ENCODE measurements around the gene ACSL3.

Gene ACSL3

DNA sequence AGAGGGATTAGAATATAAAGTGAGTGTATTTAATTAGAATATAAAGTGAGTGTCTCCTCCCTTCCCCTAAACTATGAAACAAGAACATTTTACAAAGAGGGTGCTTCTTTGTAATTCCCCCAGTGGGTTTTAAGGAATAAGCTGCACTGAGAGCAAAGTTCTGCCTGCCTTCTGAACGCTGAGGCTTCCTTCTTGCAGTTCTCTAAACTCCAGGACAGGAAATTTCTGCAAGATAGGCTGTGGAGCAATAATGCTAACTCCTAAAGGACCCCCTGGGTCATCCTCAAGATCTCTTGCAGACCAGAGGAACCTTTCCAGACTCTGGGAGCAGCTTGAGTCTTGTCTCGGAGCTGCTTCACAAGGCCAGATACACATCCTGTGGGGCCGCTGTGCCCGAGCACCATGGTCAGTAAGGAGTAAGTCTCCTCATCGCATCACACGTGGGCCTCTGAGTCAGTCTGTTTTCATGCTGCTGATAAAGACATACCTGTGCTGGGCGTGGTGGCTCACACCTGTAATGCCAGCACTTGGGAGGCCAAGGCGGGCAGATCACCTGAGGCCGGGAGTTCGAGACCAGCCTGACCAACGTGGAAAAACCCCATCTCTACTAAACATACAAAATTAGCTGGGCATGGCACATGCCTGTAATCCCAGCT lies 103.7 kb downstream of the ACSL3 start:
- ATAC-seq, result no peak
- TF ChIP-seq SNAI2 (CRISPR knock-in tag; IDR thresholded peaks at IDR 0.05), result no peak
- no peak for TF ChIP-seq ARNTL (CRISPR knock-in tag; IDR thresholded peaks at IDR 0.05; ENCODE audit: borderline replicate concordance, low read depth)
- TF ChIP-seq RARB (CRISPR knock-in tag; IDR thresholded peaks at IDR 0.05), result no peak
- TF ChIP-seq, protein P1, sequence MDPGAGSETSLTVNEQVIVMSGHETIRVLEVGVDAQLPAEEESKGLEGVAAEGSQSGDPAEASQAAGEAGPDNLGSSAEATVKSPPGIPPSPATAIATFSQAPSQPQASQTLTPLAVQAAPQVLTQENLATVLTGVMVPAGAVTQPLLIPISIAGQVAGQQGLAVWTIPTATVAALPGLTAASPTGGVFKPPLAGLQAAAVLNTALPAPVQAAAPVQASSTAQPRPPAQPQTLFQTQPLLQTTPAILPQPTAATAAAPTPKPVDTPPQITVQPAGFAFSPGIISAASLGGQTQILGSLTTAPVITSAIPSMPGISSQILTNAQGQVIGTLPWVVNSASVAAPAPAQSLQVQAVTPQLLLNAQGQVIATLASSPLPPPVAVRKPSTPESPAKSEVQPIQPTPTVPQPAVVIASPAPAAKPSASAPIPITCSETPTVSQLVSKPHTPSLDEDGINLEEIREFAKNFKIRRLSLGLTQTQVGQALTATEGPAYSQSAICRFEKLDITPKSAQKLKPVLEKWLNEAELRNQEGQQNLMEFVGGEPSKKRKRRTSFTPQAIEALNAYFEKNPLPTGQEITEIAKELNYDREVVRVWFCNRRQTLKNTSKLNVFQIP (CRISPR knock-in tag; IDR thresholded peaks at IDR 0.05; ENCODE audit: borderline replicate concordance, low read depth), result no peak
- no peak for TF ChIP-seq PPARA (CRISPR knock-in tag; IDR thresholded peaks at IDR 0.05; ENCODE audit: borderline replicate concordance)
- no peak for TF ChIP-seq ISL1 (CRISPR knock-in tag; IDR thresholded peaks at IDR 0.05)
- no peak for TF ChIP-seq ZNF565 (CRISPR knock-in tag; conservative IDR thresholded peaks at IDR 0.05; ENCODE audit: low read depth)
- TF ChIP-seq, protein P2, sequence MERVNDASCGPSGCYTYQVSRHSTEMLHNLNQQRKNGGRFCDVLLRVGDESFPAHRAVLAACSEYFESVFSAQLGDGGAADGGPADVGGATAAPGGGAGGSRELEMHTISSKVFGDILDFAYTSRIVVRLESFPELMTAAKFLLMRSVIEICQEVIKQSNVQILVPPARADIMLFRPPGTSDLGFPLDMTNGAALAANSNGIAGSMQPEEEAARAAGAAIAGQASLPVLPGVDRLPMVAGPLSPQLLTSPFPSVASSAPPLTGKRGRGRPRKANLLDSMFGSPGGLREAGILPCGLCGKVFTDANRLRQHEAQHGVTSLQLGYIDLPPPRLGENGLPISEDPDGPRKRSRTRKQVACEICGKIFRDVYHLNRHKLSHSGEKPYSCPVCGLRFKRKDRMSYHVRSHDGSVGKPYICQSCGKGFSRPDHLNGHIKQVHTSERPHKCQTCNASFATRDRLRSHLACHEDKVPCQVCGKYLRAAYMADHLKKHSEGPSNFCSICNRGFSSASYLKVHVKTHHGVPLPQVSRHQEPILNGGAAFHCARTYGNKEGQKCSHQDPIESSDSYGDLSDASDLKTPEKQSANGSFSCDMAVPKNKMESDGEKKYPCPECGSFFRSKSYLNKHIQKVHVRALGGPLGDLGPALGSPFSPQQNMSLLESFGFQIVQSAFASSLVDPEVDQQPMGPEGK (CRISPR knock-in tag; IDR thresholded peaks at IDR 0.05; ENCODE audit: borderline replicate concordance), result no peak
- TF ChIP-seq GLIS3 (CRISPR knock-in tag; IDR thresholded peaks at IDR 0.05), result no peak
- TF ChIP-seq BACH2 (CRISPR knock-in tag; IDR thresholded peaks at IDR 0.05; ENCODE audit: borderline replicate concordance), result no peak
- TF ChIP-seq ZFP3 (CRISPR knock-in tag; IDR thresholded peaks at IDR 0.05), result no peak

DNA sequence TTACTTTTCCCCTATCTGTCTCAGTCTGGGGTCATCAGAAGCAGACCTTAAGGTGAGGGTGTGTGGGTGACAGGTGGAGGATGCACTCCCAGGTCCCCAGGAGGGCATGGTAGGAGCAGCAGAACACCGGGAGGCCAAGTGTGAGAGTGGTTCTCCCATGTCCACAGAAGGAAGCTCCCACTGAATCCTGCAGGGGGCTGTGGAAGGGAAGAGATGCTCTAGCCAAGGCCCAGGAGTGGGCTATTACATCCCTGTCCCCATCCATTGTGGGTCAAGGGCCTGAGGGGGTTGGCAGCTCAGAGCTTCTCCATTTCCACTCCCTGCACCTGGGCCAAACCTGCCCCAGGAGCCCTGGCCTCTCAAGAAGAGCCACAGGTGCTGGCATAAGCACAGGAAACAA lies 104.7 kb downstream of the ACSL3 start:
- TF ChIP-seq GLIS3 (CRISPR knock-in tag; IDR thresholded peaks at IDR 0.05) (no peak), ZNF565 (CRISPR knock-in tag; conservative IDR thresholded peaks at IDR 0.05; ENCODE audit: low read depth) (no peak), ZC3H10 (CRISPR knock-in tag; IDR thresholded peaks at IDR 0.05) (no peak), ISL1 (CRISPR knock-in tag; IDR thresholded peaks at IDR 0.05) (no peak), ARNTL (CRISPR knock-in tag; IDR thresholded peaks at IDR 0.05; ENCODE audit: borderline replicate concordance, low read depth) (no peak), BACH2 (CRISPR knock-in tag; IDR thresholded peaks at IDR 0.05; ENCODE audit: borderline replicate concordance) (no peak), SNAI2 (CRISPR knock-in tag; IDR thresholded peaks at IDR 0.05) (no peak), TCF4 (CRISPR knock-in tag; IDR thresholded peaks at IDR 0.05; ENCODE audit: borderline replicate concordance) (no peak), ESRRG (CRISPR knock-in tag; IDR thresholded peaks at IDR 0.05) (no peak), TOX (CRISPR knock-in tag; IDR thresholded peaks at IDR 0.05; ENCODE audit: borderline replicate concordance) (no peak), ZNF8 (CRISPR knock-in tag; IDR thresholded peaks at IDR 0.05) (no peak)
- TF ChIP-seq, protein P3, sequence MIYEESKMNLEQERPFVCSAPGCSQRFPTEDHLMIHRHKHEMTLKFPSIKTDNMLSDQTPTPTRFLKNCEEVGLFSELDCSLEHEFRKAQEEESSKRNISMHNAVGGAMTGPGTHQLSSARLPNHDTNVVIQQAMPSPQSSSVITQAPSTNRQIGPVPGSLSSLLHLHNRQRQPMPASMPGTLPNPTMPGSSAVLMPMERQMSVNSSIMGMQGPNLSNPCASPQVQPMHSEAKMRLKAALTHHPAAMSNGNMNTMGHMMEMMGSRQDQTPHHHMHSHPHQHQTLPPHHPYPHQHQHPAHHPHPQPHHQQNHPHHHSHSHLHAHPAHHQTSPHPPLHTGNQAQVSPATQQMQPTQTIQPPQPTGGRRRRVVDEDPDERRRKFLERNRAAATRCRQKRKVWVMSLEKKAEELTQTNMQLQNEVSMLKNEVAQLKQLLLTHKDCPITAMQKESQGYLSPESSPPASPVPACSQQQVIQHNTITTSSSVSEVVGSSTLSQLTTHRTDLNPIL (CRISPR knock-in tag; IDR thresholded peaks at IDR 0.05; ENCODE audit: low read depth), result no peak
- TF ChIP-seq, protein P2 (CRISPR knock-in tag; IDR thresholded peaks at IDR 0.05; ENCODE audit: borderline replicate concordance), result no peak
- TF ChIP-seq, protein P4, sequence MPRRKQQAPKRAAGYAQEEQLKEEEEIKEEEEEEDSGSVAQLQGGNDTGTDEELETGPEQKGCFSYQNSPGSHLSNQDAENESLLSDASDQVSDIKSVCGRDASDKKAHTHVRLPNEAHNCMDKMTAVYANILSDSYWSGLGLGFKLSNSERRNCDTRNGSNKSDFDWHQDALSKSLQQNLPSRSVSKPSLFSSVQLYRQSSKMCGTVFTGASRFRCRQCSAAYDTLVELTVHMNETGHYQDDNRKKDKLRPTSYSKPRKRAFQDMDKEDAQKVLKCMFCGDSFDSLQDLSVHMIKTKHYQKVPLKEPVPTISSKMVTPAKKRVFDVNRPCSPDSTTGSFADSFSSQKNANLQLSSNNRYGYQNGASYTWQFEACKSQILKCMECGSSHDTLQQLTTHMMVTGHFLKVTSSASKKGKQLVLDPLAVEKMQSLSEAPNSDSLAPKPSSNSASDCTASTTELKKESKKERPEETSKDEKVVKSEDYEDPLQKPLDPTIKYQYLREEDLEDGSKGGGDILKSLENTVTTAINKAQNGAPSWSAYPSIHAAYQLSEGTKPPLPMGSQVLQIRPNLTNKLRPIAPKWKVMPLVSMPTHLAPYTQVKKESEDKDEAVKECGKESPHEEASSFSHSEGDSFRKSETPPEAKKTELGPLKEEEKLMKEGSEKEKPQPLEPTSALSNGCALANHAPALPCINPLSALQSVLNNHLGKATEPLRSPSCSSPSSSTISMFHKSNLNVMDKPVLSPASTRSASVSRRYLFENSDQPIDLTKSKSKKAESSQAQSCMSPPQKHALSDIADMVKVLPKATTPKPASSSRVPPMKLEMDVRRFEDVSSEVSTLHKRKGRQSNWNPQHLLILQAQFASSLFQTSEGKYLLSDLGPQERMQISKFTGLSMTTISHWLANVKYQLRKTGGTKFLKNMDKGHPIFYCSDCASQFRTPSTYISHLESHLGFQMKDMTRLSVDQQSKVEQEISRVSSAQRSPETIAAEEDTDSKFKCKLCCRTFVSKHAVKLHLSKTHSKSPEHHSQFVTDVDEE (CRISPR knock-in tag; IDR thresholded peaks at IDR 0.05), result no peak
- no peak for ATAC-seq

DNA sequence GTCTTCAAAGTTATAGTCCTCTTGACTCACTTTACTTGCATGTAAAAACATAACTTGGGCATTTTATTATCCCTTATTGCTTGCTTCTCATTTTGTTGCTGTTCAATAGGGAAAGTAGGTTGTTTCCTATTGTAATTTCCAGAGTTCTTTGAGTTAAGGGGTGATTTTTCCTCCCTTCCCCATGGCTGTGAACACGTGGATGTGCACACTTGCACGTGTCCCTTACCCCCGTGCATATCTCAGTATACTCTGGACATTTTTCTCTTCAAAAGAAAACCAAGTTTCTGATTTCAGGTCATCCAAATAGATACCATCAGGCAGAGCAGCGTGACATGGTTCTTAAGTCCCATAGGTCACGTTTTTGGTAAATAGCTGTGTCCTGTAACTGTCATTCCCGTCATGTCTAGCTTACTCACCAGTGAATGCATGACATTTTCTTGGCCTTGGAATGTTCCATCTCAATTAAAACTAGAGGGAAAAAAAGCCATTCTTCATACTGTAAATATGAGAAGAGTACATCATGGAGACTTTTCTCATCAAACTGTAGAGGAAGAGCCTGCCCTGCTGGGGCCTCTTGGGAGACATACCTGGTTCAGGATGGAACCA lies 107.8 kb downstream of the ACSL3 start:
- no peak for ATAC-seq
- TF ChIP-seq ZNF565 (CRISPR knock-in tag; conservative IDR thresholded peaks at IDR 0.05; ENCODE audit: low read depth) (no peak), ZNF8 (CRISPR knock-in tag; IDR thresholded peaks at IDR 0.05) (no peak), TOX (CRISPR knock-in tag; IDR thresholded peaks at IDR 0.05; ENCODE audit: borderline replicate concordance) (no peak), GLIS3 (CRISPR knock-in tag; IDR thresholded peaks at IDR 0.05) (no peak), RARB (CRISPR knock-in tag; IDR thresholded peaks at IDR 0.05) (no peak), PPARA (CRISPR knock-in tag; IDR thresholded peaks at IDR 0.05; ENCODE audit: borderline replicate concordance) (no peak)
- TF ChIP-seq, protein P2 (CRISPR knock-in tag; IDR thresholded peaks at IDR 0.05; ENCODE audit: borderline replicate concordance), result no peak
- TF ChIP-seq, protein P4 (CRISPR knock-in tag; IDR thresholded peaks at IDR 0.05), result no peak

Measured in SK-N-SH treated with all-trans-retinoic acid at 6 μM for 48 hours (cell line).